IgD-negative memory B cell (primary cell): ENCODE data around the gene KCNMA1. TPM values are rescaled to one million over a fixed set of nuclear protein-coding genes. Genes with fewer than 3 reads are reported as not detected.

Experiments
- H3K27ac Mint-ChIP-seq, 3 donors: one replicate each; pipeline ENCODE4 v1.8.0; 2020 to 2022; ENCODE audit warnings: mild to moderate bottlenecking in 3 of 3, mixed read lengths in 3 of 3, moderate library complexity in 1 of 3
- H3K27me3 Mint-ChIP-seq: one replicate; pipeline ENCODE4 v1.8.0; 2021; ENCODE audit warnings: mixed read lengths
- H3K36me3 Mint-ChIP-seq: one replicate; pipeline ENCODE4 v1.8.0; 2020; ENCODE audit warnings: mild to moderate bottlenecking, mixed read lengths
- H3K4me1 Mint-ChIP-seq, 3 donors: one replicate each; pipeline ENCODE4 v1.8.0; 2020 to 2022; ENCODE audit warnings: mixed read lengths in 3 of 3, mild to moderate bottlenecking in 1 of 3
- H3K4me3 Mint-ChIP-seq, 4 donors: one replicate each; pipeline ENCODE4 v1.8.0; 2020 to 2022; ENCODE audit warnings: mild to moderate bottlenecking in 4 of 4, mixed read lengths in 4 of 4, moderate library complexity in 3 of 4
- H3K9me3 Mint-ChIP-seq, 3 donors: one replicate each; pipeline ENCODE4 v1.8.0; 2020 to 2021; ENCODE audit warnings: mixed read lengths in 3 of 3, mild to moderate bottlenecking in 1 of 3
- polyA plus RNA-seq: library from polyadenylated mRNA; unstranded; fragments of 300-500 nt; fragmentation: Illumina TruSeq; gene quantifications from one replicate; pipeline ENCODE4 v1.2.3, GENCODE V29; 2021

KCNMA1 gene
- polyA plus RNA-seq, 1 donor from 2014 or later = 5.5 TPM

GRCh38 chr10:77633376-77633775 lies 4.2 kb downstream of the KCNMA1 start:
- Mint-ChIP-seq H3K27me3 (peaks cover 24% of the 10 kb centered on the region), H3K4me1 (peaks cover 0 to 11% (median 2%) of the 10 kb centered on the region in 3 donors), H3K4me3 (no peak overlapping the region), H3K9me3 (no peaks in the 10 kb centered on the region), H3K36me3 (no peaks in the 10 kb centered on the region), H3K27ac (no peak overlapping the region)

GRCh38 chr10:77631241-77631640 lies 6.4 kb downstream of the KCNMA1 start:
- H3K9me3 Mint-ChIP-seq = no peaks in the 10 kb centered on the region
- H3K36me3 Mint-ChIP-seq = no peaks in the 10 kb centered on the region
- peaks cover 0 to 11% (median 1%) of the 10 kb centered on the region in 3 donors for H3K4me1 Mint-ChIP-seq
- H3K27me3 Mint-ChIP-seq = peaks cover 15% of the 10 kb centered on the region
- no peak overlapping the region for H3K27ac Mint-ChIP-seq
- no peak overlapping the region for H3K4me3 Mint-ChIP-seq

GRCh38 chr10:77630507-77630848 lies 7.1 kb downstream of the KCNMA1 start:
- peaks cover 1 to 6% (median 2%) of the 10 kb centered on the region in 3 donors for H3K4me1 Mint-ChIP-seq
- H3K27ac Mint-ChIP-seq = no peak overlapping the region
- H3K9me3 Mint-ChIP-seq = no peaks in the 10 kb centered on the region
- no peak overlapping the region for H3K4me3 Mint-ChIP-seq
- peaks cover 8% of the 10 kb centered on the region for H3K27me3 Mint-ChIP-seq
- H3K36me3 Mint-ChIP-seq = no peaks in the 10 kb centered on the region

- no peak overlapping the region for H3K4me3 Mint-ChIP-seq
- no peaks in the 10 kb centered on the region for H3K9me3 Mint-ChIP-seq
- peaks cover 4 to 6% (median 4%) of the 10 kb centered on the region in 3 donors for H3K4me1 Mint-ChIP-seq
- no peak overlapping the region for H3K27ac Mint-ChIP-seq
- no peaks in the 10 kb centered on the region for H3K36me3 Mint-ChIP-seq
- peaks cover 4% of the 10 kb centered on the region for H3K27me3 Mint-ChIP-seq
Observed at GRCh38 chr10:77629775-77630506, 7.7 kb downstream of the KCNMA1 start.

GRCh38 chr10:77628906-77629730 lies 8.5 kb downstream of the KCNMA1 start:
- Mint-ChIP-seq H3K27me3 (peaks cover 4% of the 10 kb centered on the region), H3K4me3 (no peak overlapping the region), H3K36me3 (no peaks in the 10 kb centered on the region), H3K4me1 (peaks cover 4 to 10% (median 10%) of the 10 kb centered on the region in 3 donors), H3K9me3 (no peaks in the 10 kb centered on the region), H3K27ac (no peak overlapping the region)

GRCh38 chr10:77626266-77626935 lies 11.2 kb downstream of the KCNMA1 start:
- H3K4me3 Mint-ChIP-seq = no peak overlapping the region
- H3K27me3 Mint-ChIP-seq = no peaks in the 10 kb centered on the region
- H3K36me3 Mint-ChIP-seq = no peaks in the 10 kb centered on the region
- peak overlapping the region in 2 of 3 donors; percentile 17 to 49 for H3K27ac Mint-ChIP-seq
- H3K9me3 Mint-ChIP-seq = no peaks in the 10 kb centered on the region
- peaks cover 22 to 30% (median 24%) of the 10 kb centered on the region in 3 donors for H3K4me1 Mint-ChIP-seq

GRCh38 chr10:77625379-77625778 lies 12.2 kb downstream of the KCNMA1 start:
- Mint-ChIP-seq H3K27me3 (no peaks in the 10 kb centered on the region), H3K36me3 (no peaks in the 10 kb centered on the region), H3K4me1 (peaks cover 22 to 30% (median 24%) of the 10 kb centered on the region in 3 donors), H3K4me3 (peak overlapping the region; percentile 1 to 77 (median 29)), H3K9me3 (no peaks in the 10 kb centered on the region), H3K27ac (peak overlapping the region; percentile 2 to 49 (median 21))

- H3K27me3 Mint-ChIP-seq = no peaks in the 10 kb centered on the region
- H3K27ac Mint-ChIP-seq = peak overlapping the region; percentile 62 to 76 (median 69)
- peak overlapping the region; percentile 72 to 90 (median 82) for H3K4me3 Mint-ChIP-seq
Observed at GRCh38 chr10:77622889-77623291, 14.7 kb downstream of the KCNMA1 start.

GRCh38 chr10:77620731-77621130 lies 16.9 kb downstream of the KCNMA1 start:
- Mint-ChIP-seq H3K9me3 (peaks cover 0 to 1% (median 0%) of the 10 kb centered on the region in 3 donors), H3K27me3 (no peaks in the 10 kb centered on the region)

More at GRCh38 chr10:77622889-77623291, 14.7 kb downstream of the KCNMA1 start:
- peaks cover 4% of the 10 kb centered on the region for H3K36me3 Mint-ChIP-seq
- H3K4me1 Mint-ChIP-seq = peaks cover 22 to 32% (median 24%) of the 10 kb centered on the region in 3 donors
- peaks cover 0 to 1% (median 0%) of the 10 kb centered on the region in 3 donors for H3K9me3 Mint-ChIP-seq

GRCh38 chr10:77619964-77620703 lies 17.5 kb downstream of the KCNMA1 start:
- Mint-ChIP-seq H3K27ac (peak overlapping the region in 1 of 3 donors; percentile 91), H3K9me3 (peaks cover 0 to 1% (median 0%) of the 10 kb centered on the region in 3 donors), H3K27me3 (no peaks in the 10 kb centered on the region), H3K4me1 (peaks cover 17 to 29% (median 20%) of the 10 kb centered on the region in 3 donors), H3K36me3 (peaks cover 4% of the 10 kb centered on the region), H3K4me3 (no peak overlapping the region)

More at GRCh38 chr10:77620731-77621130, 16.9 kb downstream of the KCNMA1 start:
- Mint-ChIP-seq H3K4me3 (no peak overlapping the region), H3K36me3 (peaks cover 4% of the 10 kb centered on the region), H3K4me1 (peaks cover 22 to 32% (median 24%) of the 10 kb centered on the region in 3 donors), H3K27ac (no peak overlapping the region)

- Mint-ChIP-seq H3K27me3 (no peaks in the 10 kb centered on the region), H3K4me3 (no peak overlapping the region), H3K4me1 (peaks cover 15 to 16% (median 16%) of the 10 kb centered on the region in 3 donors), H3K36me3 (peaks cover 4% of the 10 kb centered on the region), H3K9me3 (peaks cover 0 to 1% (median 0%) of the 10 kb centered on the region in 3 donors), H3K27ac (no peak overlapping the region)
Observed at GRCh38 chr10:77618117-77618516, 19.5 kb downstream of the KCNMA1 start.

GRCh38 chr10:77616766-77617165 lies 20.8 kb downstream of the KCNMA1 start:
- Mint-ChIP-seq H3K9me3 (peaks cover 0 to 1% (median 0%) of the 10 kb centered on the region in 3 donors), H3K4me3 (no peak overlapping the region), H3K27me3 (no peaks in the 10 kb centered on the region), H3K36me3 (peaks cover 4% of the 10 kb centered on the region), H3K4me1 (peaks cover 3 to 5% (median 3%) of the 10 kb centered on the region in 3 donors), H3K27ac (no peak overlapping the region)

GRCh38 chr10:77614778-77615625 lies 22.6 kb downstream of the KCNMA1 start:
- Mint-ChIP-seq H3K9me3 (peaks cover 0 to 1% (median 0%) of the 10 kb centered on the region in 3 donors), H3K4me3 (no peak overlapping the region), H3K27me3 (no peaks in the 10 kb centered on the region), H3K27ac (no peak overlapping the region), H3K36me3 (peaks cover 4% of the 10 kb centered on the region), H3K4me1 (peaks cover 1 to 5% (median 4%) of the 10 kb centered on the region in 3 donors)
